Glutamatergic neuron (in vitro differentiated cells): ENCODE data around the gene MFNG. TPM values are rescaled to one million over a fixed set of nuclear protein-coding genes. Genes with fewer than 3 reads are reported as not detected.

Source experiments
- DNase-seq: peaks from one replicate; pipeline ENCODE4 v3.0.0; 2022
- H3K27ac Mint-ChIP-seq: one replicate; pipeline ENCODE4 v1.8.0; 2020; ENCODE audit warnings: mild to moderate bottlenecking, mixed read lengths, inconsistent platforms; ENCODE audit not compliant: unreplicated experiment
- H3K27me3 Mint-ChIP-seq: one replicate; pipeline ENCODE4 v1.8.0; 2020; ENCODE audit warnings: mild to moderate bottlenecking, moderate library complexity, mixed read lengths, inconsistent platforms; ENCODE audit not compliant: unreplicated experiment
- H3K36me3 Mint-ChIP-seq: one replicate; pipeline ENCODE4 v1.8.0; 2020; ENCODE audit warnings: mild to moderate bottlenecking, mixed read lengths, inconsistent platforms; ENCODE audit not compliant: unreplicated experiment
- H3K4me1 Mint-ChIP-seq: one replicate; pipeline ENCODE4 v1.8.0; 2020; ENCODE audit warnings: mild to moderate bottlenecking, low read depth, mixed read lengths, inconsistent platforms; ENCODE audit not compliant: unreplicated experiment
- H3K4me3 Mint-ChIP-seq: one replicate; pipeline ENCODE4 v1.8.0; 2020; ENCODE audit warnings: mild to moderate bottlenecking, mixed read lengths, inconsistent platforms; ENCODE audit not compliant: unreplicated experiment
- H3K9me3 Mint-ChIP-seq: one replicate; pipeline ENCODE4 v1.8.0; 2020; ENCODE audit warnings: mild to moderate bottlenecking, moderate library complexity, mixed read lengths, inconsistent platforms; ENCODE audit not compliant: unreplicated experiment
- CTCF ChIP-seq: fragments of 200-600 bp; sonication (generic); IDR thresholded peaks from one replicate; pipeline ENCODE4 v1.5.0; 2021; ENCODE audit not compliant: partially characterized antibody, unreplicated experiment
- total RNA-seq: library from RNA; stranded (reverse); fragmentation: NEBNext Ultra II Directional; extraction: Animal tissue kit (Norgen Biotek cat#: 25700); gene quantifications from one replicate; pipeline ENCODE4 v1.2.1, GENCODE V29; 2021; ENCODE audit not compliant: unreplicated experiment

MFNG gene
- total RNA-seq, 1 donor from 2014 or later: 61.1 TPM

GRCh38 chr22:37520776-37521191 lies 34.6 kb upstream of the MFNG start:
- Mint-ChIP-seq H3K9me3 (peaks cover 10% of the 10 kb centered on the region), H3K27ac (no peak overlapping the region), H3K36me3 (no peaks in the 10 kb centered on the region), H3K27me3 (peaks cover 17% of the 10 kb centered on the region), H3K4me3 (no peak overlapping the region), H3K4me1 (peaks cover 2% of the 10 kb centered on the region)
- no peak for DNase-seq
- no peak for TF ChIP-seq CTCF

- Mint-ChIP-seq H3K9me3 (peaks cover 10% of the 10 kb centered on the region), H3K36me3 (no peaks in the 10 kb centered on the region), H3K4me1 (peaks cover 2% of the 10 kb centered on the region), H3K27me3 (peaks cover 17% of the 10 kb centered on the region), H3K27ac (no peak within 1 kb of the TSS), H3K4me3 (peak within 1 kb of the TSS; percentile 87)
- TF ChIP-seq CTCF: no peak
- DNase-seq: no peak
These were observed 33.3 kb upstream of the MFNG start, which contains the start of gene CARD10 for GRCh38 chr22:37519268-37520195. CARD10 (minus strand) TSS chr22:37519415; CDS start chr22:37519200, 215 bp downstream.

- no peak overlapping the region for H3K27ac Mint-ChIP-seq
- peaks cover 10% of the 10 kb centered on the region for H3K9me3 Mint-ChIP-seq
- DNase-seq: peak; percentile 57
- H3K4me1 Mint-ChIP-seq: no peaks in the 10 kb centered on the region
- TF ChIP-seq CTCF: no peak
- peaks cover 17% of the 10 kb centered on the region for H3K27me3 Mint-ChIP-seq
- H3K36me3 Mint-ChIP-seq: no peaks in the 10 kb centered on the region
- H3K4me3 Mint-ChIP-seq: peak overlapping the region; percentile 87
These were observed 32.5 kb upstream of the MFNG start for GRCh38 chr22:37518509-37519267.

- DNase-seq: no peak
- Mint-ChIP-seq H3K27me3 (peaks cover 17% of the 10 kb centered on the region), H3K4me1 (no peaks in the 10 kb centered on the region), H3K36me3 (no peaks in the 10 kb centered on the region), H3K4me3 (peak overlapping the region; percentile 87), H3K27ac (no peak overlapping the region), H3K9me3 (peaks cover 10% of the 10 kb centered on the region)
- no peak for TF ChIP-seq CTCF
These were observed 31.8 kb upstream of the MFNG start for GRCh38 chr22:37517826-37518450.
